Activated CD8-positive, alpha-beta memory T cell treated with anti-CD3 and anti-CD28 coated beads for 24 hours (primary cell): ENCODE data around the gene TARBP1.
"Not testable (repeated sequence)": the region's sequence is repeated elsewhere in the genome, so short reads cannot be mapped to it uniquely, and the experiment has no call there.

ENCODE experiments used
- DNase-seq: peaks from one replicate; pipeline ENCODE4 v3.0.0-alpha.2; 2020

TARBP1 gene

DNA sequence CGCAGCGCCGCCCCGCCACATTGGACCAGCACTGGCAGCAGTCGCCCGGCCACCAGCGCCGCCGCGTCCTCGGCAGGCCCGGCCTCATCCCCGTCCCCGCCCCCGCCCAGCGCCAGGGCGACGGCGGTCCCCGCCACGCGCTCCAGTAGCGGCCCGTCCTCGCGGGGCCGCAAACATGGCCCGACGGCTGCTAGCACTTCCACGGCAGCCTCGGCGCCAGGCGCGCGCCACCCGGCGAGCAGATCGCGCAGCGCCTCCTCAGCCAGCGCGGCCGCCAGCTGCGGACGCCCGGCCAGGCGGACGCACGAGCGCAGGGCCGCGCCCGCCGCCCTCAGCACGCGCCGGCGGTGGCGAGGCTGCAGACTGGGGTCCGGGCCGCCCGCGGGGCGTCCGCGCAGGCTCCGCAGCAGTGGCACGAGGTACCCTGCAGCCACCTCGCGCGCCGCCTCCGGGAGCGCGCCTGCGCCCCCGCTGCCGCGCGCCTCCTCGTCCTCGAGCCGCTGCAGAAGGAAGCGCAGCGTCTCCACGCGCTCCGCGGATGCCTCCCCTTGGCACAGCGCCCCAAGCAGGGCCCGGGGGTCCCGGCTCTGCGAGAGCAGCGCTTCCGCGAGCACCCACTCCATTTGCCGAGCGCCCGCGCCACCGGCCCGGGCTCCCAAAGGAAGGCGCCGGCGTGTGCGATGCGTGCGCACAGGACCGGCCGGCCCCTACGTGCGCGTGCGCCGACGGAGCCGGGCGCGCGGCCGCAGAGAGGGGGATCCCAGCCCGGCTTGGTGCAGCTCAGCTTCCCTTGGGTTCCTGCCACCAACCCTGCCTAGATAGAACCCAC is at the start of gene TARBP1:
TARBP1 (minus strand) TSS at position 699 of the 829 bp plus-strand sequence; CDS start at position 623, 76 bp downstream.
- peak; percentile 92 for DNase-seq

- DNase-seq, result no peak
Observed at GRCh38 chr1:234528074-234528865, 49.3 kb upstream of the TARBP1 start.

- no peak for DNase-seq
Observed at GRCh38 chr1:234527346-234527745, 48.4 kb upstream of the TARBP1 start.

DNA sequence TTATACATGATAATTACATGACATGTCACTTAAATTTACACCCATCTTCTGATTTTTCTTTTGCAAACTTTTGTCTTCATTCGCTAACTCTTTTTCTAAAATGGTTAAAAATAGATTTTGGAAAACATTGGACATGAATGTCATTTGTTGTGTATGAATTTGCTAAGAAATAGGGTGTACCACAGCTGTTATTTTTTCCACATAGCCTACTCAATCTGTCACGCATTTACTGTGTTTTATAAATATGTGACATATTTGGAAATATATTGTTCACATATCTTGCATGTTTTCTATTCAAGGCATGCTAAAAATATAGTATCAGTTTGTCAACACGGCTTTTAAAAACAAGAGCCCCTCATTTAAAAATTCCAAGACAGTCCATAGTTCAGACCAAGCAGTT is 47.9 kb upstream of the TARBP1 start:
- DNase-seq, result no peak

DNA sequence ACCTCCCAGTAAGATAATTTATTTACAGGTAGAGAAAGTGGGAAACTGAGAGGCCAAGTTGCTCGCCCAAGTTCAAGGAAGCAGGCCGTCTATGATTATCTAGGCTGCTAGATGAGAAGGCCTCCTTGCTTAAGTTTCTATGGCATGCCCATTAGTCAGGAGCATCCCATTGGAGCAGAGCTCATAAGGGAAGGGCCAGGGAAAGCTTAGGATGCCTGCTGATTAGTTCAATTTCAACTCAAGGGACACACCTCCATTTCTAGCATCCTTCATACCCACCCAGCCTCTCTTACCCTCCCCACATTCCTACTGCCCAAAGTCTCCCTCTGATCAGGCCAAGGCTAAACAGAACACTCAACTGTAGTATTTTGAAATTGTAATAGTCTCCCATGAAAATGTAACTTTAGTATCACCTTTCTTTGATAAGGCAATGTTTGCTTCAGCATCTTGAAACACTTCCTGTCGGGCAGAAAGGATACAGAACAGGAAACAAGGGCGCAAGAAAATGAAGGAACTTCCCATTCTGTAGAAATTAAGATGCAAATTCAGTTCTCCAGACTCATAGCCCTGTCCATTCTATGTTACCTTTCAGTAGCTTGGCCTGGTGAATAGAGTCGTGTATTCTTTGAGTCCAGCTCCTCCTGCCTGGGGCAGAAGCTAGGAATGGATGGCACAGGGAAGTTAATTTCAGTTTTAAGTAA is 46.3 kb upstream of the TARBP1 start:
- DNase-seq, result no peak

DNA sequence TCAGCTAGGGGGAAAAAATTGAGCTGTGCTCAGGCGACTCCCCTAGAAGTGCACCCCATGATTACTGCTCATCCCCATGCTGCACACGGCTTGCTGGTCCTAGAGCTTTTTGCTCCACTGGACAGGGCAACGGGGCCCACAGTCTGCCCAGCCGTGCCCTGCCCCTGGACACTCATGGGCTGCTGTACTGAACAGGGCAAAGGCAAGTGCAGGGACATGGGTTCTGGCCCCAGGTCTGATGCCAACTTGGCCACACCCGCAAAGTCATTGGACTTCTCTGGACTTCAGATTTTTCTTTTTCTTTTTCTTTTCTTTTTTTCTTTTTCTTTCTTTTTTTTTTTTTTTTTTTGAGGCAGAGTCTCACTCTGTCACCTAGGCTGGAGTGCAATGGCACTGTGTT is 42.9 kb upstream of the TARBP1 start:
- no peak for DNase-seq

DNA sequence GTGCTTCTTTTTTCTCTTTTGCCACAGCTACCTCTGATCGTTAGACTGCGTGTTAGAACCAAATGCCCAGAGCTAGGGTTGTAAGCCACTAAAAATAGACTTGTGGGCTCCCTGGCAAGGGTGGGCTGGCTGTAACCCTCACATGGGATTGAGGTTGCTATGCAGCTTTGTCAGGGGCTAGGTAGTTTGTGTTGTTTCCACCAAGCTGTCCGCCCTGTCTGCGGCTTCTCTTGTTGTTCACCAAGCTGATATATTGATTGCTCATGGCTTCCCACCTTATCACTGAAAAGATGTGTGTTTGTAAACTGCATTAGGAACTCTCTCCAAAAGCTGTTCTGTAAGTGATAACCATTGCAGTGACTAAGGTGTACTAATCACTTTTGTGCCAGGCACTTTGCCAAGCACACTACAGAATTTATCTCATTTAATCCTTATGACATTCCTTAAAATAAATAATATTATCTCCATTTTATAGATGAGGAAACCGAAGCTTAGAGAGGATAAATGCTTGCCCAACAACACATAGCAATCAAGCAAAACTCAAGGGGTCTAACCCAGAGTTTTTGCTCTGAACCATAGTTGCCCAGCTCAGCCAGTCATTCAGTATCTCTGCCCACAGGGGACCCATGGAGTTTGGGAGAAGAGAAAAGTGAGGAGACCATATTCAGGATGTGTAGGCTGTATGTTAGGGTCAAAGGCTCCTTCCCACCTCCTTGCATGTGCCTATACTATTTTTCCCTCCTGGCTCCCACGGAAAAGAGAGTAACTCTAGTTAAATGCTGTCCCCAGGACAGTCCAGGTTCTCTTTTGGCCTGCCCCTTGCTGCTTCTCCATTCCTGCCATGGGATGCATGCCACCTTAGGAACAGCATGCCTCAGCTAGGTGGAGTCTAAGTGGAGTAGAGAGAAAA is 42.2 kb upstream of the TARBP1 start:
- DNase-seq, result no peak

DNA sequence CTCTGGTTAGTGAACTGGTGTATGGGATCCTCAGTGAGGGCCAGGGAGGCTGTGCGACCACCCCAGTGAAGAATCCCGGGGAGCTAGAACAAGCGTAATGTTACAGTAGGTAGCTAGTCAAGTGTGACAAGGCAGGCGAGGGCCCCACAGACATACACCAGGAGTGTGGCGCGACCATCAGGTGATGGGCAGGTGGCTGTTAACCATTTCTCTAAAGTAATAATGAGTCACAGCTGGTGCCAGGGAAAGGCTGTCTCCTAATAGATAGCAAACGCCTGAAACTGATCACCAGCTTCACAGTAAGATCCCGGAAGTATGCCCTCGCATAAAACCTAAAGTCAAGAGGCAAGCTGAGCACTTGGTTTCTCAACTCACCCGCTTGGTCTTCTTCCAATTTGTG is 40.5 kb upstream of the TARBP1 start:
- no peak for DNase-seq

DNA sequence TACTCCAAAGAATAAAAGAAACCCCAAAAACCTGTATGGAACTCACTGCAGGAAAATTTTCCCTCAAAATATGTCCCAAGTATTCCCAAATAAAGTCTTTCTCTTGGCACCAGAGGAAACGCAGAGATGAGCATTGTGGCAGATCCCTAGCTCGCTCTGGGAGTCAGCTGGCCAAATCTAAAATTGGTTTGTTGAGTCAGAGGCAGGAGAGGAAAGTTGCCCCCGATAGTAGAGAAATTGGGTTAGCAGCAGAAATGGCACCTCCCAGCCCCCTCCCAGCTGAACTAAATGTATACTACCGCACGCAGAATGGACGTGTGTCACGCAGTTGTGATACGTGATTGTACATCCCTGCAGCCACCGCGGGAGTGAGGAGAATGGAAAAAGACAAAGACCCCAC is 39.9 kb upstream of the TARBP1 start:
- DNase-seq, result no peak

GRCh38 chr1:234518086-234518485 is 39.1 kb upstream of the TARBP1 start:
- not testable (repeated sequence) for DNase-seq

DNA sequence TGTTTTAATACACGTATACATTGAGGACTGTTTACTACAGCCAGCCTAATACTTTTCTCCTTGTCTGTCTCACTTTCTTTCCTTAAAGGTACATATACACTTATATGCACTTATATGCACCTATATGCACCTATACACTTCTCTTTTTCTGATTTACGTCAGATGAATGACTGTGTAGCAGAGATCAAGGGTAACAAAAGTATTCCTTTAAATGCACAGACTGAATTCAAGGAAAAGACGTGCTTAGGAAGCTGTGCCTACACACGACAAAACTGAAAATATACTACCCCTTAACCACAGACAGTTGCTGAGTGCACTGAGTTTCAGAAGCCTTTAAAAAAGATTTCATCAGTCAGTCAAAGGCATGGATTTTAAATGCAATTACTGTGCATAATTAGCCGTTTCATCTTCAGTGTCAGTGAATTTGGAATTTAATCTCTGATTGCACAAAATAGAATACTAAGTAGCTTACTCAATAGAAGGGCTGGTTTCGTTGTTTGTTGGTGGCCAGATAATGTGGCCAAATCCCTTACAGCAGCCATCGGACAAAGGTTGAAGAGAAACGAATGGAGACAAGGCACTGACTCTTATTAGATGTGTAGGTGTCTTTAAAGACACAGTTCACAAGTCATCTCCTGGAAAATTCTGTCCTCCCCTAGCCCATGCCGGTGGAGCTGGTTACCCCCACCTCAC is 38.3 kb upstream of the TARBP1 start:
- no peak for DNase-seq

DNA sequence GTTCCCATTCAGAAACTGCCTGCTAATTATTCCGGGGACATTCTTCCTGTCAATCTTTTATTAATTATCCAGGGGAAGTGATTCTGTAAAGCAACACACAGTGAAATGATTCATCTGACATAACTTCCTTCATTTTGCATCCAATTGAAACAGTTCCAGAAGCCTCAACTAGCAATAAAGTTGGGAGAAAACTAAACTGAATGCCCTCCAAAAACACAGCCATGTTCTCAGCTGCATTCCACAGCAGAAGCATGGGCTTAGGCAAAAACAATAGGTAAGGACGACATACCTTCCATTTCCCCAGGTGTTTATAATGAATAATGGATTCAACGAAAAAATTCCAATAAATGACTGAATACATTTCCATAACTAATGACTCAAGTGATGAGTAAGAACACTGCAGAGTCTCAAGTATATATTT is 36.9 kb upstream of the TARBP1 start:
- DNase-seq, result no peak

- no peak for DNase-seq
Observed at GRCh38 chr1:234515411-234515810, 36.4 kb upstream of the TARBP1 start.

DNA sequence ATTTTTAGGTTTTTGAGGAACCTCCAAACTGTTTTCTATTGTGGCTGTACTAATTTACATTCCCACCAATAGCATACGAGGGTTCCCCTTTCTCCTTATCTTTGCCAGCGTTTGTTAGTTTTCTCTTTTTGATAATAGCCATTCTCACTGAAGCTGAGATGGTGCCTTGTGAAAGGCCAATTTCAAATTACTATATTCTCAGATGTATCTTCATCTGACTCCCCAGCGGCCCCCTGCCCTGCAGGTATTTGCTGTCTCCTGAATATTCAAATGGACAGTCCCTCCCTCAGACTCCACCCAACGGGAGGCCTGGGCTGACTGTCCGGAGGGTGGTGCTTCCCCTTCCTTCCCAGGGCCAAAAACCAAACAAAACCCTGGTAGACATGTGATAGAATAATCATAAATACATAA is 33.5 kb upstream of the TARBP1 start:
- DNase-seq, result no peak

GRCh38 chr1:234509457-234510328 is 30.7 kb upstream of the TARBP1 start:
- no peak for DNase-seq

- DNase-seq, result no peak
Observed at GRCh38 chr1:234507626-234508387, 28.8 kb upstream of the TARBP1 start.

- no peak for DNase-seq
Observed at GRCh38 chr1:234507089-234507488, 28.1 kb upstream of the TARBP1 start.

GRCh38 chr1:234505769-234506102 is 26.8 kb upstream of the TARBP1 start:
- DNase-seq, result no peak

GRCh38 chr1:234504969-234505768 is 26.2 kb upstream of the TARBP1 start:
- DNase-seq, result no peak
